GM21737 (cell line): ENCODE data around the gene SRL.
A peak's percentile ranks its signal among the peaks of the same experiment; 100 is the strongest.

ENCODE experiments used
- ATAC-seq: cut with Tn5 transposase; IDR thresholded peaks from one replicate; pipeline ENCODE4 v1.9.1; 2021; ENCODE audit warnings: mild to moderate bottlenecking, moderate library complexity; ENCODE audit not compliant: unreplicated experiment

Gene SRL

GRCh38 chr16:4203748-4204147 lies 38.1 kb downstream of the SRL start:
- no peak for ATAC-seq

DNA sequence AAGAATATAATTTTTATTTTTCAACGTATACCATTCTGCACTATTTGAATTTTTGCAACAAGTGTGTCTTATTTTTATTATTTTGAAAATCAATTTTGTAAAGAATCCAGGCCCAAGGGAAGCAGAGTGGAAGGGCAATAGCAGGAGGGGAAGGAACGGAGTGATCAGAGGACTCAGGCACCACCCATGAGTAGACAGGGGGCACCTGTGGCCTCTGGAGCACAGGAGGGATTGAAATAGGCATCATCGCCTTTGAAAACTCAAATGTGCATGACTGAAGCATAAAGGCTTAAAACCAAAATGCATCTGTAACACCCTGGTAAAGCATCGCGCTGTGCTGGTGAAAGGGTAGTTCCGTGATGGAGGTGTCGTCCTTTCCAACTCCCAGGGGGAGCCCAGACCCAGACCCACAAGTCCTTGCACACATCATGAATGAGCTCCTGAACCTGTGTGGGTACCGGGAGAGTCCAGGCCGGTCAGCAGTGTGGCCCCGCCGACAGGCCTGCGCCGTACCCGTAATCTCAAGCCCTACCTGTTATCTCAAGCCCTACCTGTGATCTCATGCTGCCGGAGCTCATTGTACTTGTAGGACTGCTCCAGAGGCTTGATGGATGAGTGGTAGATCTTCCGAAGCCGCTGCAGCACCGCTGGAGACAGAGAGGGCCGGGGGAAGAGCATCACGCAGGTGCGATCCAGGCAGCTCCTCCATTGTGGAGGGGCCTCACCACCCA lies 39.1 kb downstream of the SRL start:
- ATAC-seq: no peak

- ATAC-seq: no peak
Measured at GRCh38 chr16:4200781-4201137, 41.1 kb downstream of the SRL start.

GRCh38 chr16:4200000-4200780 lies 41.7 kb downstream of the SRL start:
- no peak for ATAC-seq

DNA sequence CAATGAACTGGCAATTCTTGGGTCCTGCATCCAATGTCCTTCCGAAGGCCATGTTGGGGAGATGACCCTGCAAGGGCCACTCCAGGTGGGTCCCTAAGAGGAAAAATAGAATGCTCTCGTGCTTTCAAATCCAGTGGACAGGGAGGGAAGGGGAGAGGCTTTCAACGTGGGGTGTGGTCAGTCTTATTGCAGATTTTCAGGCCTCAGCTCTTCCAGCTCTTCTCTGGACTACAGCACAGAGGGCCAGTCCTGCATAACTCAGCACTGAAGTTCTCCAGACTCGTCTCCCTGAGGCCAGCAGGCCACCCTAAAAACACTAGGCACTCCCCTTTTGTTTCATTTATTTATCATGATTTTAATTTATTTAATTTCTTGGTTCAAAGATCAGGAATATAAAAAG lies 43.1 kb downstream of the SRL start:
- no peak for ATAC-seq

GRCh38 chr16:4194661-4195060 lies 47.2 kb downstream of the SRL start:
- no peak for ATAC-seq

DNA sequence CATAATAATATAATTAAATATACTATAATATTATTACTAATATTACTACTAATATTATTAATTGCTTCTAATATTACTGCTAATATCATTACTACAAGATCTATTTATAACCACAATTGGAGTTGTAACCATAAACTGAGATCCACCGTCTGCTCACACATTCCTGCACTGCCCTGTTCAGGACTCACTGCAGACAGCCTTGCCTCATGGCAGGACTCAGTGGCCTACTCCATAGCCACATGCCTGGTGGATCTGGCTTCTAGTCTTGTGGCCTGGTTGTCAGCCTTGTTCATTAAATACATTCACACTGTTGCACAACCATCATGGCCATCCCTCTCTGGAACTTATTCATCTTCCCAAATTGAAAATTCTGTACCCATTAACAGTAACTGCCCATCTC lies 48.0 kb downstream of the SRL start:
- ATAC-seq: no peak

- no peak for ATAC-seq
Measured at GRCh38 chr16:4192206-4192605, 49.7 kb downstream of the SRL start.

GRCh38 chr16:4190712-4191333 lies 51.1 kb downstream of the SRL start:
- ATAC-seq: no peak

DNA sequence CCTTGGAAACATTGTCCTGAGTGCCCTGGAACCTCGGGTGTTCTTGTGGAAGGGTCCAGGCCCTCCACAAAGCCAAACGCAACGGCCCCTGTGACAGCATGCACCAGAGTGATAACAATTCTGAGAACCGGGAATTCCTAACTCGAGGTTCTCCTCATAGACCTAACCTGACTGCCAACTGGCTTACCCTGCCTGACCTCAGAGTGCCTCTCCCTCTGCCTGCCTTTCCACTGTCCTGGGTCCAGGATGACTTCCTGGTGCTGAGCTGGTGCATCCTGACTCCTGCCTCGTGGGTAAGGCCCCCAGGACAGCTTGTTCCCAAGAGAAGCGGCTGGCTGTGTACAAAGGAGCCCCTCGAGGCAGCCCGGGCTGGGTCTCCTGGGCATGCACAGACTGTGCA lies 51.8 kb downstream of the SRL start:
- ATAC-seq: no peak

- ATAC-seq: no peak
Measured at GRCh38 chr16:4184038-4184702, 57.7 kb downstream of the SRL start.

- peak; percentile 80 for ATAC-seq
Measured at GRCh38 chr16:4183237-4184037, 58.4 kb downstream of the SRL start.

DNA sequence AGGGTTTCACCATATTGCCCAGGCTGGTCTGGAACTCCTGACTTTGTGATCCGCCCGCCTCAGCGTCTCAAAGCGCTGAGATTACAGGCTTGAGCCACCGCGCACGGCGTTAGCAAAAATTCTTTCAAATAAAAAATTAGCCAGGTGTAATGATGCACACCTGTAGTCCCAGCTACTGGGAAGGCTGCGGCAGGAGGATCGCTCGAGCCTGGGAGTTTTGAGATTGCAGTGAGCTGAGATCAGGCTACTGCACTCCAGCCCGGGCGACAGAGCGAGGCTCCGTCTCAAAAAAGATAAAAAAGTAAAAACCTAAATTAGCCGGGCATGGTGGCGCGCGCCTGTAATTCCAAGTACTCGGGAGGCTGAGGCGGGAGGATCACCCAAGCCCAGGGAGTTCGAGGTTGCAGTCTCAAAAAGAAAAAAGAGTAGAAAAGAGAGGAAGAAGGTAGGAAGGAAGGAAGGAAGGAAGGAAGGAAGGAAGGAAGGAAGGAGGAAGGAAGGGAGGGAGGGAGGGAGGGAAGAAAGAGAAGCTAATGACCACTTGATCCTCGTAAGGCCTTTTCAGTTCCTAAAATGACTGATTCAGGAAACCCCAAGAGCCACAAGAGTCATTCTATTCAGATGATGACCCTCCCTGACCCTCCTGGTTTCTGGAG lies 59.2 kb downstream of the SRL start:
- ATAC-seq: peak; percentile 32

- ATAC-seq: no peak
Measured at GRCh38 chr16:4180511-4180910, 61.4 kb downstream of the SRL start.

- no peak for ATAC-seq
Measured at GRCh38 chr16:4179763-4180260, 62.1 kb downstream of the SRL start.

- ATAC-seq: no peak
Measured at GRCh38 chr16:4179020-4179419, 62.9 kb downstream of the SRL start.

DNA sequence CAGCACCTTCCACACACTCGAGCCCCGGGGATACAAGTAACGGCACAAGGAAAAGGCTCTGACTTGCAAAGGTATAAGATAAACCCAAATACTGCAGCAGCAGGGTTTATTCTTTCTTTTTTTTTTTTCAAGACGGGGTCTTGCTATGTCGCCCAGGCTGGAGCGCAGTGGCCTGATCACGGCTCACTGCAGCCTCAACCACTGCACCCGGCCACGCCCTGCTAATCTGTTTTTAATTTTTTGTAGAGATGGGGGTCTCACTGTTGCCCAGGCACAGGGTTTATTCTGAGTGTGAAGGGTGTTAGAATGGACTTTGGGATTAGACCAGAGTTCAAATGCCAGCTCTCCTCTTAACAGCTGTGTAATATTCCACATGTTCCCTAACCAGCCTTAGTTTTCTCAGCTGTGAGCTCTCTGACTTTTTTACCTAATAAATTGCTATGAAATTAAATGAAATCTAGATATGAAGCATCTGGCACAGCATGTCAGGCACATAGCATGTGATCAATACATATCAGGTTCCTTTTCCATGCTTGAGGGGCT lies 63.3 kb downstream of the SRL start:
- no peak for ATAC-seq

- no peak for ATAC-seq
Measured at GRCh38 chr16:4176906-4177417, 64.9 kb downstream of the SRL start.

GRCh38 chr16:4175849-4176248 lies 66.0 kb downstream of the SRL start:
- ATAC-seq: no peak

GRCh38 chr16:4172070-4172469 lies 69.8 kb downstream of the SRL start:
- ATAC-seq: no peak
